Mucosa of descending colon (tissue), 3 donors: Measurements from ENCODE around the gene JPH2. TPM values are rescaled to one million over a fixed set of nuclear protein-coding genes. Genes with fewer than 3 reads are reported as not detected.

ENCODE experiments used
- ATAC-seq: fragments of 200-7000 bp; cut with Tn5 transposase; one replicate; pipeline ENCODE4 v1.9.1; 2020; ENCODE audit warnings: mild to moderate bottlenecking, moderate library complexity
- DNase-seq, 3 donors: peaks; one replicate each; pipeline ENCODE4 v3.0.0-alpha.2; 2020
- H3K36me3 ChIP-seq: fragments of 200-600 bp; one replicate; pipeline ENCODE4 v1.8.0; 2021; ENCODE audit warnings: low read depth, mild to moderate bottlenecking
- H3K4me1 ChIP-seq: fragments of 200-600 bp; one replicate; pipeline ENCODE4 v1.8.0; 2021; ENCODE audit warnings: low read depth, mild to moderate bottlenecking
- H3K4me3 ChIP-seq: fragments of 200-600 bp; one replicate; pipeline ENCODE4 v1.8.0; 2021; ENCODE audit warnings: mild to moderate bottlenecking
- H3K9me3 ChIP-seq: fragments of 200-600 bp; one replicate; pipeline ENCODE4 v1.8.0; 2021; ENCODE audit warnings: mild to moderate bottlenecking
- intact Hi-C, 2 donors: fragments of 100-400 bp; cut with DNase I in 1 of 2; cut with micrococcal nuclease in 1 of 2; formaldehyde crosslinking; loops; one replicate each; pipeline versions ENCODE4 v1.11.0 to v1.11.1; 2022; cut with DNase I, micrococcal nuclease
- total RNA-seq, 3 donors: library from RNA; stranded (reverse); fragmentation: NEBNext Ultra II Directional in 2 of 3; extraction: Animal tissue kit (Norgen Biotek cat#: 25700) in 2 of 3; gene quantifications; one replicate each; pipeline versions ENCODE4 v1.2.1 to v1.2.4, GENCODE V29; 2021 to 2023
- TF ChIP-seq, protein P1 (sequence below): fragments of 200-600 bp; IDR thresholded peaks from one replicate; pipeline ENCODE4 v1.8.0; 2022; ENCODE audit warnings: antibody characterized with exemption, mild to moderate bottlenecking
- donor health status: DM: no; HTN: no; CAD: no; lungs with moderate emphysema.
- donor health status: DM: no; HTN: no; CAD: no.
- donor health status: DM: no; HTN: yes; CAD: no.

JPH2 gene
- total RNA-seq, 3 donors from 2014 or later: 2.3 to 87.3 (median 8.3) TPM

DNA sequence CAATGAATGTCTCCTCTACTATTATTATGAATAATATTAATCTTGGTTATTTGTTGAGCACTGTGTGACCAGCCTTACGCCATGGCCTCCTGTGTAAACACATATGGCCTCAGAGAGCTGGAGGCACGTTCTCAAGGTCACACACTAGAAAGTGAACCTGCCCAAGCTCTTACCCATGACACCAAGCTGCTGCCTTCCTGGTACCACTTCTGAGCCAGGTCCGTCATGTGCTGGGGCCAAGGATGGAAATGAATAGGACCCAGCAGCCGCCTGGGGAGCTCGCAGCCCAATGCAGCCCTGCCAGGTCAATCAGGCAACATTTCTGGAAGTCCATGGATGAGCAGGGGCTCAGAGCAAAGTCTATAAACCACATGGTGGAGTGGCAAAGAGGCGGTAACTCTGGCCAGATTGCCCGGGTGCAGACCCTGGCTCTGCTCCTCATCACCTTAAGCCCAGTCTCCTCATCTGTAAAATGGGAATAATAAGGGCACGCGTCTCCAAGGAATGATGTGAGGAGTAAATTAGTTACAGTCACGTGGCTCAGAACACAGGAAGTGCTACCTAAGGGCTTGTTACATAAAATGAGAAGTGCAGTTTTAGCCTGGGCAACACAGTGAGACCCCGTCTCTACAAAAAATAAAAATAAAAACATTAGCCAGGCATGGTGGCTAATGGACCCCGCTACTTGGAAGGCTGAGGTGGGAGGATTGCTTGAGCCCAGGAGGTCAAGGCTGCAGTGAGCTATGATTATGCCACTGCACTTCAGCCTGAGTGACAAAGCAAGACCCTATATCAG, 61.5 kb downstream of the JPH2 start:
- intact Hi-C loops: no loop called here
- ATAC-seq (no peak), DNase-seq (no peak)

DNA sequence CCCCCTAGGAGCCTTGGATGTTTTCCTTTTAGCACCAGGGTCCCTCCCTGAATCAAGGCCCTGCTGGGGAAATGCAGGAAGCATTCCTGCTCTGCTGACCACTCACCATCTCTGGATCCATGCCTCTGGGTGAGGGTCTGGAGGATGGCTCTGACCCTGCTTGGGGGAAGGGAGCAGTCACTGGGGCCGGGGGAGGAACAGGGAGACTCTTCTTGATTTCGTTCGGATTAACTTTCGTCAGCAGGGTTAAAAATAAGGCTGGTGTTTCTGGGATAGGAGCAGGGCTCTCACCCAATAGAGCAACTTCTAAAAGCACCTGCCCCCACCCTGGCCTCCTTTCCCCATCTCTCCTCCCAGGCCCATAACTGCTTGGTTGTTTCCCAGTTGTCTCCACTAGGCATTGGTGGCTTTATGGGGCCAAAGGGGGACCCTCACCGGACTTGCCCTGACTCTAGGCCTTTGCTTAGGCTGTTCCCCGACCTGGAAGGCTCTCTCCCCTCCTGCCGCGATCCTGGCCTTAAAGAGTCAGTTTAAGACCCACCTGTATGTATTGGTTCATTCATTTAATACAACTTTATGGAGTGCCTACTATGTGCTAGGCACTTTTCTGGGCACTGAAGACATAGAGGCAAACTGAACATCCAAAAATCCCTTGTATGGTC, 63.0 kb downstream of the JPH2 start:
- no peak for DNase-seq
- TF ChIP-seq, protein P1, sequence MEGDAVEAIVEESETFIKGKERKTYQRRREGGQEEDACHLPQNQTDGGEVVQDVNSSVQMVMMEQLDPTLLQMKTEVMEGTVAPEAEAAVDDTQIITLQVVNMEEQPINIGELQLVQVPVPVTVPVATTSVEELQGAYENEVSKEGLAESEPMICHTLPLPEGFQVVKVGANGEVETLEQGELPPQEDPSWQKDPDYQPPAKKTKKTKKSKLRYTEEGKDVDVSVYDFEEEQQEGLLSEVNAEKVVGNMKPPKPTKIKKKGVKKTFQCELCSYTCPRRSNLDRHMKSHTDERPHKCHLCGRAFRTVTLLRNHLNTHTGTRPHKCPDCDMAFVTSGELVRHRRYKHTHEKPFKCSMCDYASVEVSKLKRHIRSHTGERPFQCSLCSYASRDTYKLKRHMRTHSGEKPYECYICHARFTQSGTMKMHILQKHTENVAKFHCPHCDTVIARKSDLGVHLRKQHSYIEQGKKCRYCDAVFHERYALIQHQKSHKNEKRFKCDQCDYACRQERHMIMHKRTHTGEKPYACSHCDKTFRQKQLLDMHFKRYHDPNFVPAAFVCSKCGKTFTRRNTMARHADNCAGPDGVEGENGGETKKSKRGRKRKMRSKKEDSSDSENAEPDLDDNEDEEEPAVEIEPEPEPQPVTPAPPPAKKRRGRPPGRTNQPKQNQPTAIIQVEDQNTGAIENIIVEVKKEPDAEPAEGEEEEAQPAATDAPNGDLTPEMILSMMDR: no peak
- intact Hi-C loops: no loop called here
- H3K4me3 ChIP-seq: no peak overlapping the region
- no peaks in the 10 kb centered on the region for H3K4me1 ChIP-seq
- no peak for ATAC-seq
- no peaks in the 10 kb centered on the region for H3K9me3 ChIP-seq
- H3K36me3 ChIP-seq: no peaks in the 10 kb centered on the region

More for the DNA sequence above, 61.5 kb downstream of the JPH2 start:
- Histone ChIP-seq H3K9me3 (no peaks in the 10 kb centered on the region), H3K4me1 (no peaks in the 10 kb centered on the region), H3K36me3 (no peaks in the 10 kb centered on the region), H3K4me3 (no peak overlapping the region)
- TF ChIP-seq, protein P1: no peak

DNA sequence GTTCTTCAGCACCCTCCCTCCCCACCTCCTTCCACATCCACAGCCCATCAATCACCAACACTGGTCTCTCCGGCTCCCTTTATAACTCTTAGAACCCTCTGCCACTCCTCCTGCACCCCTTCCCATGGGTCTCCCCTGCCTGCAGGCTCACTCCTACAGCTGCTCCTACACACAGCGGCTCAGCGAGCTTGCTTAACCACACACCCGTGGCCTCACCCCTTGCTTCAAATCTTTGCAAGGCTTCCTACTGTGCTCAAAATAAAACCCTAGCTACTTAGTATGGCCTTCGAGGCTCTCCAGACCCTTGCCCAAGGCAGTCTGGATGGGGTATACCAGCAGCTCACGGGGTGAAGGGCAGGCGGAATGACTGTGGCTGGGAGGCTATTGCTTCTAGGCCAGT, 63.7 kb downstream of the JPH2 start:
- intact Hi-C loops: no loop called here
- H3K36me3 ChIP-seq: no peaks in the 10 kb centered on the region

DNA sequence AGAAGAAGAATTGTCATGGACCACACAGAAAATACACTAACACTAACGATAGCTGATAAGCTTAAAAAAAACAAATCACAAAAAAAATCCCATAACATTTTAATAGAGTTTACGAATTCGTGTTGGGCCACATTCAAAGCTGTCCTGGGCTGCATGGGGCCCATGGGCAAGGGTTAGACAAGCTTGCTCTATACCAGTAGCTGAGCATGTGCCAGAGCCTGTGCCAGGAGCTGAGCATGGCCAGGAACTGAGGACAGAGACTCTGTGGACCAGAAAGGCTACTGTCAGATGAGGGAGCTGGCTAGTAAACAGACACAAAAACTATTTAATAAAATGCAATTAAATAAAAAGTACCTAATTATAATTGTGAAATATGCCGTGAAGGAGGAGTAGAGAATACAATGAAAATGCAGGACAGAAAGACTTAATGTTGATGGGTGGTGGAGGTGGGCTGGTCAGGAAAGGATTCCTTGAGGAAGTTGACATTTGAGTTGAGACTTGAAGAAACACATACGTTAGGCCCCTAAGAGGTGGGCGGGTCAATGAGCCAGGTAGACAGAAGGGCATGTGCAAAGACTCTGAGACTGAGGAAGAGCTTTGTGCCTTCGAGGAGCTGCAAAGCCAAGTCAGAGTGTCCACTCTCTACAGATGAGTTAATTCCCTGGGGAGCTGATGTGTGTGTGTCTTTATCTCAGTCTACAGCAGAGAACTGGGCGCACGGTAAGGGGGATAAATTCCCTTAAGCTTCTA, 66.1 kb downstream of the JPH2 start:
- Histone ChIP-seq H3K4me3 (no peak overlapping the region), H3K9me3 (no peaks in the 10 kb centered on the region), H3K36me3 (no peaks in the 10 kb centered on the region), H3K4me1 (no peaks in the 10 kb centered on the region)
- intact Hi-C loops: no loop called here
- ATAC-seq (no peak), DNase-seq (no peak)
- TF ChIP-seq, protein P1: no peak

More for the DNA sequence above, 63.7 kb downstream of the JPH2 start:
- Histone ChIP-seq H3K9me3 (no peaks in the 10 kb centered on the region), H3K4me3 (no peak overlapping the region), H3K4me1 (no peaks in the 10 kb centered on the region)
- TF ChIP-seq, protein P1: no peak
- ATAC-seq: no peak
- no peak for DNase-seq

DNA sequence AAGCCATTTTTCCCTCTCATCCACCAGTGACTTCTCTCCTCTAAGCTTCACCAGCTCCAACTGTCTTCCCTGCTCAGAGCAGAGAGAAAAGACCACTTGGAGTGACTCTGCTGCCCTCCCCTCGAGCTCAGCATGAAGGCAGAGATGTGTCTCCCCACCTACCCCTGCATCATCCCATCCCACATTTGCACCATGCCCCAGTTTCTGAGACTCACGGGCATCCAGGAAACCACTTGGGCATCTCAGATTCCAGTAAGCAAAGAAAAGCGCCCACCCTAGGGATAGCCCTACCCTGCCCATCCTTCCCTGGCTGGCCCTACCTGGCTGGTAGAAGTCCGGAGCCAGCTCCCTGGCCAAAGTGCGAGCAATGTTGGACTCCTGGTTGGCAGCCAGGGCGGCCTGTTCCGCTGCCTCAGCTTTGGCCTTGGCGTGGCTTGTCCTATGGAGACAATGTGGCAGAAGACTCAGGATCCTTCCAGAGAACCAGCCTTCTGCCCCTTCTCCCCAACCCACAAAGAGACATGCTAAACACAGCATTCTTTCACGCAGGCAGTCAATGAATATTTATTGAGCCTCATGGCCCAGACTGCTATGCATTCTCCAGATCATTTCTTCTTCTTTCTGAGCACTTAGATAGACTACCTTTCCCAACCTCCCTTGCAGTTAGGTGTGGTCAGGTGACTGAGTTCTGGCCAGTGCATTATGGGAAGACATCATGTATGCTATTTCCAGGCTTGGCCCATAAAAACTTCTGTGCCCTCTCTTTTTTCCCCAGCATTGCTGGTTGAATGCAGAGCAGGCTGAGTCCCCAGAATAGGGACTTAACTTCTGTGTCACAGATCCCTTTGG, 68.6 kb downstream of the JPH2 start:
- H3K4me1 ChIP-seq: no peaks in the 10 kb centered on the region
- TF ChIP-seq, protein P1: no peak
- intact Hi-C loops: loop anchor here in 1 of 2 donors (5.0 kb wide), 1 partner anchor 74 kb away; no protein-coding TSS in a partner anchor
- no peak overlapping the region for H3K4me3 ChIP-seq
- no peaks in the 10 kb centered on the region for H3K9me3 ChIP-seq
- no peaks in the 10 kb centered on the region for H3K36me3 ChIP-seq
- DNase-seq (no peak), ATAC-seq (no peak)
